Measurements from ENCODE around the gene AKAP6. TPM values are rescaled to one million over a fixed set of nuclear protein-coding genes. Genes with fewer than 3 reads are reported as not detected.

AKAP6 gene
- total and polyA plus RNA-seq, 2 experiments from 2014 or later: 9.2 to 21.8 TPM

GRCh38 chr14:32393119-32393518, 64.0 kb downstream of the AKAP6 start:
- Histone ChIP-seq H3K9me3 (ENCODE audit: low read depth) (no peaks in the 10 kb centered on the region), H3K27me3 (no peaks in the 10 kb centered on the region), H3K4me3 (no peak overlapping the region), H3K36me3 (no peaks in the 10 kb centered on the region), H3K4me1 (ENCODE audit: low read depth) (no peaks in the 10 kb centered on the region), H3K27ac (no peak overlapping the region)
- TF ChIP-seq, protein P1, sequence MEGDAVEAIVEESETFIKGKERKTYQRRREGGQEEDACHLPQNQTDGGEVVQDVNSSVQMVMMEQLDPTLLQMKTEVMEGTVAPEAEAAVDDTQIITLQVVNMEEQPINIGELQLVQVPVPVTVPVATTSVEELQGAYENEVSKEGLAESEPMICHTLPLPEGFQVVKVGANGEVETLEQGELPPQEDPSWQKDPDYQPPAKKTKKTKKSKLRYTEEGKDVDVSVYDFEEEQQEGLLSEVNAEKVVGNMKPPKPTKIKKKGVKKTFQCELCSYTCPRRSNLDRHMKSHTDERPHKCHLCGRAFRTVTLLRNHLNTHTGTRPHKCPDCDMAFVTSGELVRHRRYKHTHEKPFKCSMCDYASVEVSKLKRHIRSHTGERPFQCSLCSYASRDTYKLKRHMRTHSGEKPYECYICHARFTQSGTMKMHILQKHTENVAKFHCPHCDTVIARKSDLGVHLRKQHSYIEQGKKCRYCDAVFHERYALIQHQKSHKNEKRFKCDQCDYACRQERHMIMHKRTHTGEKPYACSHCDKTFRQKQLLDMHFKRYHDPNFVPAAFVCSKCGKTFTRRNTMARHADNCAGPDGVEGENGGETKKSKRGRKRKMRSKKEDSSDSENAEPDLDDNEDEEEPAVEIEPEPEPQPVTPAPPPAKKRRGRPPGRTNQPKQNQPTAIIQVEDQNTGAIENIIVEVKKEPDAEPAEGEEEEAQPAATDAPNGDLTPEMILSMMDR (IDR thresholded peaks at IDR 0.05; ENCODE audit: low read depth, low read length): no peak
- DNase-seq (ENCODE audit: low read depth in 1 of 2, low spot score in 1 of 2): no peak

- Histone ChIP-seq H3K4me1 (ENCODE audit: low read depth) (no peaks in the 10 kb centered on the region), H3K27me3 (no peaks in the 10 kb centered on the region), H3K9me3 (ENCODE audit: low read depth) (no peaks in the 10 kb centered on the region), H3K27ac (no peak overlapping the region), H3K36me3 (no peaks in the 10 kb centered on the region), H3K4me3 (no peak overlapping the region)
- TF ChIP-seq, protein P1 (IDR thresholded peaks at IDR 0.05; ENCODE audit: low read depth, low read length): no peak
- no peak for DNase-seq (ENCODE audit: low read depth in 1 of 2, low spot score in 1 of 2)
These were observed 64.9 kb downstream of the AKAP6 start for GRCh38 chr14:32394038-32394437.

GRCh38 chr14:32396885-32397284, 67.8 kb downstream of the AKAP6 start:
- H3K9me3 ChIP-seq (ENCODE audit: low read depth): no peaks in the 10 kb centered on the region
- H3K4me1 ChIP-seq (ENCODE audit: low read depth): no peaks in the 10 kb centered on the region
- H3K27me3 ChIP-seq: no peaks in the 10 kb centered on the region
- H3K4me3 ChIP-seq: no peak overlapping the region
- TF ChIP-seq, protein P1 (IDR thresholded peaks at IDR 0.05; ENCODE audit: low read depth, low read length): no peak
- no peaks in the 10 kb centered on the region for H3K36me3 ChIP-seq
- no peak for DNase-seq (ENCODE audit: low read depth in 1 of 2, low spot score in 1 of 2)
- no peak overlapping the region for H3K27ac ChIP-seq

DNA sequence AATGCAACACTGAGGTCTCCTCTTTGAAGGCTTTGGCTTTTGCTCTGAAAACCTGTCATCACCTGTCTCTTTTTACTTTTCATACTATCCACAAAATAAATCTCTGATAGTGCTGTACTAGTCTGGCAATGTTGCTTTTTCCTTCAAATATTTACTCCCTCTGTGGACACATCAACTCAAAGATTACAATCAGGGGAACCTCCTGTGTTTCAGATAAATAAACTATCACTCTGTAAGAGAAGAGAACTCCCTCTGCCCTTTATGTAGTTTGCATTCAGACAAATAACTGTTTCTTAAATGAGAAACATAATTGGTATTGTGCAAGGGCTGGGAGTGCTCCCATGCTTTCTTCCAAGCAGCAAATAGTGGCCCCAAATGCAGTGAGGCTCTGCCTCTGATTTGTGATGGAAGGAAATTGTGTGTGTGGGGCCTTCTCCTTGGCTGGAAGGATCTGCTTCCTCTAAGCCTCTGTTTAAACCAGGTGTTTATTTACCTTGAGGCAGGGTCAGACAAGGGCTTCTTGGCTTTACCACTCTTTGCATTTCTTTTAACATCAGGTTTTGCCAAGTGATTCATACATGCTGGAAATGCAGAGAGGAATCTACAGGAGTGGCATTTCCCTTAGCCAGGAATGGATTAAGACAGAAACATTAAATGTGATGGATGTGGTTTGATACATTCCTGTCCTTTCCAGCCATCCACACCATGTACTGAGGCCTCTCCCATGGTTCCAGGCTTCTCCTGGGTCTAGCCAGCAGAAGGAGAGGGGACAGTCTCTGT, 69.0 kb downstream of the AKAP6 start:
- Histone ChIP-seq H3K27me3 (no peaks in the 10 kb centered on the region), H3K4me3 (no peak overlapping the region), H3K9me3 (ENCODE audit: low read depth) (no peaks in the 10 kb centered on the region), H3K4me1 (ENCODE audit: low read depth) (no peaks in the 10 kb centered on the region), H3K36me3 (no peaks in the 10 kb centered on the region), H3K27ac (no peak overlapping the region)
- peak in 1 of 2 donors; percentile 55 for DNase-seq (ENCODE audit: low read depth in 1 of 2, low spot score in 1 of 2)
- TF ChIP-seq, protein P1 (IDR thresholded peaks at IDR 0.05; ENCODE audit: low read depth, low read length): no peak

DNA sequence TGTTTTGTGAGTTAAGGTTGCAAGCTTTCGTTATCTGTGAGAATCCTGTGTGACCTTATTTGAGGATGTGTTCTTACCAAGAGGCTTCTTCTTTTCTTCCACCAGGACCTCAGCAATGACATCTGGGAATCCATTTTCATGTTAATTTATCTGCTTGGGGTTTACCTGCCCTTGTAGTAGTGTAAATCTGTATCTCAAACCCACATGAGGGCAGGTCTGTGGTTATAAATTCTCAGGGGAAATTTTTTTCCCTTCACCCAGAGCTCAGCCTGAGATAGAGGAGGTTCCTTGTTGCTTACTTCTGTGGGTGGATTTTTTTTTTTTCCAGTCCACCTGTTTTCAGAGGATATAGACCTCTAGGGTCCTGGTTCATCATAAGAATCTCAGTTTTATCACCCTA, 70.8 kb downstream of the AKAP6 start:
- no peak overlapping the region for H3K27ac ChIP-seq
- no peak overlapping the region for H3K4me3 ChIP-seq
- H3K4me1 ChIP-seq (ENCODE audit: low read depth): peaks cover 3% of the 10 kb centered on the region
- H3K36me3 ChIP-seq: no peaks in the 10 kb centered on the region
- H3K9me3 ChIP-seq (ENCODE audit: low read depth): no peaks in the 10 kb centered on the region
- no peak for DNase-seq (ENCODE audit: low read depth in 1 of 2, low spot score in 1 of 2)
- no peaks in the 10 kb centered on the region for H3K27me3 ChIP-seq
- TF ChIP-seq, protein P1 (IDR thresholded peaks at IDR 0.05; ENCODE audit: low read depth, low read length): no peak
